LNCaP clone FGC (cell line): ENCODE data around the gene ST6GALNAC3.

Experiments
- DNase-seq: peaks from one replicate; pipeline ENCODE4 v3.0.0-alpha.2; 2011; ENCODE audit warnings: low read depth
- H3K4me3 ChIP-seq: 2 replicates; pipeline ENCODE4 v1.5.1; 2011; ENCODE audit warnings: mild to moderate bottlenecking, low read depth, low read length, control low read depth
- CTCF ChIP-seq: IDR thresholded peaks from 2 replicates; pipeline ENCODE4 v1.5.1; 2012; ENCODE audit warnings: mild to moderate bottlenecking; ENCODE audit not compliant: control insufficient read depth, insufficient read depth; ENCODE audit errors: extremely low read depth

ST6GALNAC3 gene

GRCh38 chr1:76501136-76501535, 426.6 kb downstream of the ST6GALNAC3 start:
- no peak for DNase-seq
- H3K4me3 ChIP-seq = no peak overlapping the region
- no peak for TF ChIP-seq CTCF

- no peak overlapping the region for H3K4me3 ChIP-seq
- no peak for TF ChIP-seq CTCF
- DNase-seq = no peak
These were observed 427.2 kb downstream of the ST6GALNAC3 start for GRCh38 chr1:76501586-76502219.

GRCh38 chr1:76503100-76503499, 428.6 kb downstream of the ST6GALNAC3 start:
- DNase-seq = no peak
- H3K4me3 ChIP-seq = no peak overlapping the region
- TF ChIP-seq CTCF = no peak

GRCh38 chr1:76503736-76504135, 429.2 kb downstream of the ST6GALNAC3 start:
- no peak for TF ChIP-seq CTCF
- no peak overlapping the region for H3K4me3 ChIP-seq
- DNase-seq = no peak

- H3K4me3 ChIP-seq = no peak overlapping the region
- no peak for TF ChIP-seq CTCF
- no peak for DNase-seq
These were observed 432.8 kb downstream of the ST6GALNAC3 start for GRCh38 chr1:76507376-76507775.

GRCh38 chr1:76508871-76509270, 434.3 kb downstream of the ST6GALNAC3 start:
- DNase-seq = no peak
- no peak overlapping the region for H3K4me3 ChIP-seq
- no peak for TF ChIP-seq CTCF
